Breast epithelium (tissue), 3 donors: ENCODE data around the gene LILRA6.

Experiments
- POLR2A ChIP-seq: fragments of 450-650 bp; IDR thresholded peaks from one replicate; pipeline ENCODE4 v1.6.1; 2016; ENCODE audit warnings: antibody characterized with exemption, mild to moderate bottlenecking, moderate library complexity
- TF ChIP-seq, protein P1 (sequence below), 3 donors: fragments of 450-650 bp; IDR thresholded peaks; one replicate each; pipeline ENCODE4 v1.5.1; 2016 to 2017; ENCODE audit warnings: antibody characterized with exemption in 3 of 3, mild to moderate bottlenecking in 3 of 3, moderate library complexity in 3 of 3

DNA sequence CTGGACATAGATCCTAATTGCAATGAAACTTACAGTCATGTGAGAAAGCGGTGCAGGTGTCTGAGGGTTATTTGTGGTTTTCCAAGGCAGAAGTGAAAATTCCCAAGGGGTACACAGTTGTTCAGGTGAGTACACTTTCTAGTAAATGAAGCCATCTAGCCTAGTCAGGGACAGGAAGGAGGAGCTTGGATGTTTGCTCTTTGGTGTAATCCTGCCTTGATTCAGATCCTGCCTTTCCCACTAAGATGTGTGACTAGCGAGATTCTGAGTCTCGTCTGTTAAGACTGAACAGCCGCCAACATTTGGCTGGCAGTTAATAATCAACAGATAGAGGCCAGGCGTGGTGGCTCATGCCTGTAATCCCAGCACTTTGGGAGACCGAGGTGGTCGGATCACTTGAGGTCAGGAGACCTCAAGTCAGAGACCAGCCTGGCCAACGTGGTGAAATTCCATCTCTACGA, 39.4 kb downstream of the LILRA6 start:
- TF ChIP-seq, protein P1, sequence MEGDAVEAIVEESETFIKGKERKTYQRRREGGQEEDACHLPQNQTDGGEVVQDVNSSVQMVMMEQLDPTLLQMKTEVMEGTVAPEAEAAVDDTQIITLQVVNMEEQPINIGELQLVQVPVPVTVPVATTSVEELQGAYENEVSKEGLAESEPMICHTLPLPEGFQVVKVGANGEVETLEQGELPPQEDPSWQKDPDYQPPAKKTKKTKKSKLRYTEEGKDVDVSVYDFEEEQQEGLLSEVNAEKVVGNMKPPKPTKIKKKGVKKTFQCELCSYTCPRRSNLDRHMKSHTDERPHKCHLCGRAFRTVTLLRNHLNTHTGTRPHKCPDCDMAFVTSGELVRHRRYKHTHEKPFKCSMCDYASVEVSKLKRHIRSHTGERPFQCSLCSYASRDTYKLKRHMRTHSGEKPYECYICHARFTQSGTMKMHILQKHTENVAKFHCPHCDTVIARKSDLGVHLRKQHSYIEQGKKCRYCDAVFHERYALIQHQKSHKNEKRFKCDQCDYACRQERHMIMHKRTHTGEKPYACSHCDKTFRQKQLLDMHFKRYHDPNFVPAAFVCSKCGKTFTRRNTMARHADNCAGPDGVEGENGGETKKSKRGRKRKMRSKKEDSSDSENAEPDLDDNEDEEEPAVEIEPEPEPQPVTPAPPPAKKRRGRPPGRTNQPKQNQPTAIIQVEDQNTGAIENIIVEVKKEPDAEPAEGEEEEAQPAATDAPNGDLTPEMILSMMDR (IDR thresholded peaks at IDR 0.05) = no peak
- TF ChIP-seq POLR2A = no peak
